ENCODE results near the gene ZNF107.

DNA sequence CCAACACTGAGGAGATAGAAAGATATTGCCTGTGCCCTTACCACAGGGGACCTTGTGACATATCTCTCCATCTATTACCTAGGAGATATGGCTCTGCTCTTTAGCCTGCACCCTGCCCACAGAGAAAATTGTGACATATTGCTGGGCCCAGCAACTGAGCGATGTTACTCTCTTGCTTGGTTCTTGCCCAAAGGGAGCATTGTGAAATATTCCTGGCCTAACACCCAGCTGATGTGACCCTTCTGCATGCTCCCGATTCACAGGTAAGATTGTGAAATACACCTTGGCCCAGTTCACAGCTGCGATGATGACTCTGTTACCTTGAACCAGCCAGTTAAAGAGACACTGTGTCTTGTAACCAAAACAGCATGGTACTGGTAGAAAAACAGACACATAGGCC is 37.2 kb upstream of the ZNF107 start:
- TF ChIP-seq, protein P1, sequence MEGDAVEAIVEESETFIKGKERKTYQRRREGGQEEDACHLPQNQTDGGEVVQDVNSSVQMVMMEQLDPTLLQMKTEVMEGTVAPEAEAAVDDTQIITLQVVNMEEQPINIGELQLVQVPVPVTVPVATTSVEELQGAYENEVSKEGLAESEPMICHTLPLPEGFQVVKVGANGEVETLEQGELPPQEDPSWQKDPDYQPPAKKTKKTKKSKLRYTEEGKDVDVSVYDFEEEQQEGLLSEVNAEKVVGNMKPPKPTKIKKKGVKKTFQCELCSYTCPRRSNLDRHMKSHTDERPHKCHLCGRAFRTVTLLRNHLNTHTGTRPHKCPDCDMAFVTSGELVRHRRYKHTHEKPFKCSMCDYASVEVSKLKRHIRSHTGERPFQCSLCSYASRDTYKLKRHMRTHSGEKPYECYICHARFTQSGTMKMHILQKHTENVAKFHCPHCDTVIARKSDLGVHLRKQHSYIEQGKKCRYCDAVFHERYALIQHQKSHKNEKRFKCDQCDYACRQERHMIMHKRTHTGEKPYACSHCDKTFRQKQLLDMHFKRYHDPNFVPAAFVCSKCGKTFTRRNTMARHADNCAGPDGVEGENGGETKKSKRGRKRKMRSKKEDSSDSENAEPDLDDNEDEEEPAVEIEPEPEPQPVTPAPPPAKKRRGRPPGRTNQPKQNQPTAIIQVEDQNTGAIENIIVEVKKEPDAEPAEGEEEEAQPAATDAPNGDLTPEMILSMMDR (IDR thresholded peaks at IDR 0.05), result no peak
- TF ChIP-seq EZH2 (IDR thresholded peaks at IDR 0.05; ENCODE audit: borderline replicate concordance, insufficient read depth, low read depth, low read length, poor library complexity, severe bottlenecking), result no peak

All from B cell (primary cell).